Spinal cord (tissue), 4 donors: Measurements from ENCODE around the gene FAM83G. TPM values are rescaled to one million over a fixed set of nuclear protein-coding genes. Genes with fewer than 3 reads are reported as not detected.

Experiments
- polyA plus RNA-seq, 2 donors: library from polyadenylated mRNA; unstranded; fragments of 120-200 nt; gene quantifications; one replicate each; pipeline ENCODE4 v1.2.1, GENCODE V29; 2013; ENCODE audit not compliant: insufficient read length in 2 of 2
- small RNA-seq: library from RNA; depleted of rRNA; stranded (forward); fragments of <200 nt; gene quantifications from one replicate; pipeline ENCODE3, GENCODE V24; 2014; ENCODE audit warnings: low replicate concordance
- total RNA-seq, 2 donors: library from RNA; depleted of rRNA in 1 of 2; stranded (reverse); fragments of 120-200 nt in 1 of 2; fragments of >200 nt in 1 of 2; gene quantifications; one replicate each; pipeline versions ENCODE4 v1.2.3 to v1.2.4, GENCODE V29; 2013 to 2014

FAM83G gene
- total and polyA plus RNA-seq, 4 donors = 1.2 to 2.1 (median 1.6) TPM

Small RNA genes lying within 50 kb of the gene (small RNA-seq; reads per million reads assigned to genes)
- gene AC090286.3 = not detected
- not detected for gene RF00324

Other genes starting within 250 kb of the FAM83G start
- gene TVP23B, start 223.6 kb downstream of the FAM83G start, total RNA-seq = 10 to 100 TPM; 34.1 to 52.1 TPM
- 10 to 100 TPM; 24.2 to 30.5 TPM for gene TVP23B, start 223.6 kb downstream of the FAM83G start, polyA plus RNA-seq
- 10 to 100 TPM; 62.2 to 96.1 TPM for gene PRPSAP2, start 146.6 kb downstream of the FAM83G start, total RNA-seq
- 10 to 100 TPM; 73.7 to 77.0 TPM for gene PRPSAP2, start 146.6 kb downstream of the FAM83G start, polyA plus RNA-seq
- gene SLC5A10, start 52.6 kb downstream of the FAM83G start, total RNA-seq = not detected
- under 1 TPM; 0.13 to 0.51 TPM for gene SLC5A10, start 52.6 kb downstream of the FAM83G start, polyA plus RNA-seq
- 1 to 10 TPM; 3.7 to 5.1 TPM for gene GRAP, start 42.2 kb upstream of the FAM83G start, total RNA-seq
- 1 to 10 TPM; 5.5 to 6.5 TPM for gene GRAP, start 42.2 kb upstream of the FAM83G start, polyA plus RNA-seq
- gene GRAPL, start 122.8 kb upstream of the FAM83G start, total RNA-seq = 1 to 10 TPM; 1.6 to 2.1 TPM
- gene GRAPL, start 122.8 kb upstream of the FAM83G start, polyA plus RNA-seq = 1 to 10 TPM; 1.6 to 3.8 TPM
- gene EPN2, start 232.6 kb upstream of the FAM83G start, total RNA-seq = 10 to 100 TPM; 46.6 to 55.6 TPM
- 100 to 1,000 TPM; 112 to 114 TPM for gene EPN2, start 232.6 kb upstream of the FAM83G start, polyA plus RNA-seq